Kidney epithelial cell (primary cell): ENCODE results near the gene TMEM218. TPM values are rescaled to one million over a fixed set of nuclear protein-coding genes. Genes with fewer than 3 reads are reported as not detected.

Source experiments
- DNase-seq: peaks from one replicate; pipeline ENCODE4 v3.0.0-alpha.2; 2010; ENCODE audit warnings: low read depth
- H3K27me3 ChIP-seq: 2 replicates; pipeline ENCODE4 v1.6.0; 2011; ENCODE audit warnings: low read length; ENCODE audit not compliant: control insufficient read depth, insufficient read depth
- H3K36me3 ChIP-seq: 2 replicates; pipeline ENCODE4 v1.5.1; 2011; ENCODE audit warnings: low read length; ENCODE audit not compliant: control insufficient read depth, insufficient read depth
- H3K4me3 ChIP-seq: 2 replicates; pipeline ENCODE4 v1.5.1; 2011; ENCODE audit warnings: low read depth, mild to moderate bottlenecking, control low read depth, low read length
- CTCF ChIP-seq: IDR thresholded peaks from 2 replicates; pipeline ENCODE4 v1.5.1; 2011; ENCODE audit warnings: mild to moderate bottlenecking, moderate library complexity, low read length, control low read depth, inconsistent platforms; ENCODE audit not compliant: insufficient read depth, poor library complexity, severe bottlenecking
- total RNA-seq: library from RNA; depleted of rRNA; stranded (reverse); fragments of >200 nt; gene quantifications from 2 replicates; pipeline ENCODE4 v1.2.3, GENCODE V29; 2015

TMEM218 gene
- total RNA-seq, 1 donor from 2014 or later, result 19.6 TPM

- Histone ChIP-seq H3K4me3 (no peak overlapping the region), H3K36me3 (no peaks in the 10 kb centered on the region), H3K27me3 (no peaks in the 10 kb centered on the region)
- DNase-seq, result no peak
- TF ChIP-seq CTCF, result no peak
These were observed 39.0 kb downstream of the TMEM218 start for GRCh38 chr11:125072218-125072960.

- Histone ChIP-seq H3K27me3 (no peaks in the 10 kb centered on the region), H3K4me3 (no peak overlapping the region), H3K36me3 (no peaks in the 10 kb centered on the region)
- no peak for DNase-seq
- TF ChIP-seq CTCF, result no peak
These were observed 39.6 kb downstream of the TMEM218 start for GRCh38 chr11:125071846-125072217.

GRCh38 chr11:125071435-125071834, 40.0 kb downstream of the TMEM218 start:
- no peak overlapping the region for H3K4me3 ChIP-seq
- no peak for DNase-seq
- H3K36me3 ChIP-seq, result no peaks in the 10 kb centered on the region
- TF ChIP-seq CTCF, result no peak
- no peaks in the 10 kb centered on the region for H3K27me3 ChIP-seq

- Histone ChIP-seq H3K36me3 (no peaks in the 10 kb centered on the region), H3K27me3 (no peaks in the 10 kb centered on the region), H3K4me3 (no peak overlapping the region)
- no peak for TF ChIP-seq CTCF
- no peak for DNase-seq
These were observed 40.6 kb downstream of the TMEM218 start for GRCh38 chr11:125070699-125071254.

GRCh38 chr11:125069796-125070195, 41.6 kb downstream of the TMEM218 start:
- H3K27me3 ChIP-seq, result no peaks in the 10 kb centered on the region
- H3K4me3 ChIP-seq, result no peak overlapping the region
- no peaks in the 10 kb centered on the region for H3K36me3 ChIP-seq
- no peak for DNase-seq
- no peak for TF ChIP-seq CTCF

- Histone ChIP-seq H3K27me3 (no peaks in the 10 kb centered on the region), H3K4me3 (no peak overlapping the region), H3K36me3 (no peaks in the 10 kb centered on the region)
- no peak for DNase-seq
- TF ChIP-seq CTCF, result no peak
These were observed 42.4 kb downstream of the TMEM218 start for GRCh38 chr11:125069008-125069407.
